Medulla oblongata (tissue), 1 donor: ENCODE results near the gene TIGD3.

ENCODE experiments used
- DNase-seq: peaks from one replicate; pipeline ENCODE4 v3.0.0-alpha.2; 2015; ENCODE audit errors: extremely low spot score

The TIGD3 gene

DNA sequence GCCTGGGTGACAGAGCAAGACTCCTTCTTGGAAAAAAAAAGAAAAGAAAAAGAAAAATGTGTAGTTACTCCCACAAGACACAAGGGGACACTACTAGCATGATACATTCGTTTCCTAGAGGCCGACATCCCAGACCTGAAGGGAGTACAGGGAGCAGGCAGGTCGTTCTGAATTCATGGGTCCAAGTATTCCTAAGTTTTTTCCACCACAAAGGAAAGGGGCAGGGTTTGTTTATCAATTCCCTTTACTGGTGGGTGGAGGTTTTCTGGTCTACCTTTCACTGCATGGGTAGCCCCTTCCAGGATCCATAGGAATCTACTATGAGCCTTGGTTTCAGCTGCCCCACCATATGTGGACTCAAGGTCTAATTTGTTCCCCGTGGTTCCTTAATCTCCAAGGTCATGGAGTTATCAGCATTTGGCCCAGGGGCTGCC is 11.8 kb downstream of the TIGD3 start:
- DNase-seq: peak; percentile 86

- DNase-seq: no peak
Observed at GRCh38 chr11:65370659-65371049, 16.1 kb downstream of the TIGD3 start.

DNA sequence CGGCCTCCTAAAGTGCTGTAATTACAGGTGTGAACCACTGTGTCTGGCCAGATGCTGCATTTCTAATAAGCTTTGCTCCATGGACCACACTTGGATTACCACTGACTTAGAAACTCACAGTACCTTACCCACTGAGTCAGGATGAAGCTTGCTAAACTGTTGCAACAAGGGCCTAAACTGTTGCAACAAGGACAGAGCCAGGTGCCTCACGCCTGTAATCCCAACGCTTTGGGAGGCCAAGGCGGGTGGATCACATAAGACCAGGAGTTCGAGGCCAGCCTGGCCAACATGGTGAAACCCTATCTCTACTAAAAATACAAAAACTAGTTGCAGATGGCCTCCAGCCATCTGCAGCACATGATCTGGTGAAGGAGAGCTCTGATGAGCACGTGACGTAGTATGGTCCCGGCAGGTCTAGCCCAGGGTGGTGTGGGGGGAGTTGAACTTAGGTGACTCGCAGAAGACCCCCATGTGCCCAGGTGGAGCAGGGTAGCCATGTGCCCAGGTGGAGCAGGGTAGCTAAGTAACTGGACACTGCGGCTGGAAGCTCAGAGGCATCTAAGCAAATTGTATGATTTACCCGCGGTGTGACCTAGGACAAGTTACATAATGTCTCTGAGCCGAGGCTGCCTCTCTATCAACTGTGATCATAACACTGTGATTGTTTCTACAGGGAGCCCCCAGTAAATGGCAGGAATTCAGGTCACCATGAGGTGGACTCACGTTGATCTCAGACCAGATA is 19.5 kb downstream of the TIGD3 start:
- no peak for DNase-seq

DNA sequence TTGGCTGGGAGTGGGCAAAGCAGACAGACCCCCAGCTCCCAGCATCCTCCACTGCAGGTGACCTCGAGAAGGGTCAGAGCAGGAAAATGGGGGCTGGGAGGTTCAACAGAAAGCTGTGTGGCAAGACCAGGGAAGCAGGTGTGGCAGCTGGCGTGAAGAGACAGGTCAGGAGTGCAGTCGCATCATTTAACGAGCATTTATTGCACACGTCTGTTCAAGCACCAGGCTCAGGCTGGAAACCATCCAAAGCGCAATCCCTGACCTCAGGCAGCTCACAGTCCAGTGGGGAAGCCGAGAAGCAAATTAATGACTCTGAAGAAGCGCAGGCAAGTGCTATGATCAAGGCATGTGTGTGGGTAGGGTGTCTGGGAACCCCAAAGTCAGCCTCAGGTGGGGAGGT is 20.5 kb downstream of the TIGD3 start:
- no peak for DNase-seq

DNA sequence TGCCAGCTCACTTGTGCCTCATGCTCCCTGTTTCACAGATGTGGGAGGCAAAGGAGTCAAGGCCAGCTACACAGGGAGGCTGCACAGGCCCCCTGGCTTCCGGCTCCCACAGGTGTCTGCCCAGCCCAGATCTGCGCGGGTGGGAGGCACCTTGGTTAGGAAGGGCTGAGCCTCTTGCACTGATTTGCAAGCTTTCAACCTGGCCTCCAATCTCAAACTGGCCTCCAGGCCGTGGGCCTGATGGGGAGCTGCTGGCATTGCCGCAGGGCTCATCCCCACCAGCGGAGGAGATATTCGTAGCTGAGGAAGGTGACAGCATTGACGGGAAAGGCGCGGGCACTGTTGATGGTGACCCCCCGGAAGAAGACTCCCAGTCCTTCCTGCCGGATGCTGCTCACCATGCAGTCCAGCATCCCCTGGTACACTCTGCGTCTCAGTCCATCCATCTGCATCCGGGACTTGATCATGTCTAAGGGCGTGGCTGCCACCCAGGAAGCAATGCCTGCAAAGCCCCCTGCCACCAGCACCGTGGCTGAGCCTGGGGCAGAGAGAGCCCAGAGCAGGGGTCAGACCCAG is 21.7 kb downstream of the TIGD3 start:
- DNase-seq: no peak

- no peak for DNase-seq
Observed at GRCh38 chr11:65377036-65377435, 22.5 kb downstream of the TIGD3 start.

DNA sequence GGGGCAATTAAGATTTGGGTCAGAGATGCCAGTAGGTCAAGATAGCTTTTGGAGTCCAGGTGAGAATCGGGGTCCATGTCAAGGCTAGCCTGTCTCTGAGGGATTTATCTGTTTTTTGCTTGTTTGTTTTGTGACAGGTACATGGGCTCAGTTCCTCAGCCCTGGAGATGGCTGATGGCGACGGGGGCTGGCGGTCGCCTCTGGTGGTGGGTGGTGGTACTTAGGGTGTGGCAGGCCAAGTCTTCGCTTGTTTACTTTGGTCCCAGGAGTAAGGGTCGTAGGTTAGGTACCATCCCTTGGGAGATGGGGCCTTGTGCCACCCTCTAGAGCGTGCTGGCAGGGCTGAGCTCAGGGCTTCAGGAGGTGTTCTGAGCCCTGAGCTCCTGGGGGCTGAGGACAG is 23.2 kb downstream of the TIGD3 start:
- DNase-seq: no peak

GRCh38 chr11:65378208-65378927 is 23.8 kb downstream of the TIGD3 start:
- peak; percentile 53 for DNase-seq

- DNase-seq: no peak
Observed at GRCh38 chr11:65378928-65379638, 24.5 kb downstream of the TIGD3 start.

- DNase-seq: no peak
Observed at GRCh38 chr11:65379698-65380459, 25.3 kb downstream of the TIGD3 start.

- DNase-seq: no peak
Observed at GRCh38 chr11:65380460-65381119, 26.0 kb downstream of the TIGD3 start.

GRCh38 chr11:65381716-65382032 is 27.1 kb downstream of the TIGD3 start:
- DNase-seq: peak; percentile 51

- peak; percentile 93 for DNase-seq
Observed at GRCh38 chr11:65382033-65382803, 27.7 kb downstream of the TIGD3 start, which contains the start of gene SLC25A45. Gene SLC25A45 (minus strand): TSS chr11:65382646. CDS start chr11:65381951, 695 bp downstream.

DNA sequence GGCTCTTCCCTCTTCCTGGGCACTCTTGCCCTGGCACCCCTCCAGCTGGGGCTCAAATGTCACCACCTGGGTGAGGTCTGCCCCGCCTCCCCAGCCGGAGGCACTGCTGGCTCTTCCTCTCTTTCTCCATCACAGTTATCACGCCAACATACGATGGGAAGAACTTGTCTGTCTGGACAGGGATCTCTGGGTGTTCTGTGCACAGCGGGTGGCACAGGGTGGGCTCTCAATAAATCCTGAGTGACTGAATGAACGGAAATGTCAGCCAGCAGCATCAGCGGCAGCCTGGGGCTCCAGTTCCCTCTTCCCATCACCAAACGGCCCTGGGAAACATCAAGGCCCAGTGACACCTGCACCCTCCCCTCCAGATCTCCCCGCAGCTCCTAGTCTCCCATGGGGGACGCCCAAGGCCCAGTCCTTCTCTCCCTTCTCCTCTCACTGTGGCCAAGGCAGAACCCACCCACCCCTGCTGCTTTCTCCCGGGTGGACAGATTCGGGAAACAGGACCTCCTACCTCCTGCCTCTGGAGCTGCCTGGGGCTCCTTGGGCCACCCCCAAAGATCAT is 28.3 kb downstream of the TIGD3 start:
- DNase-seq: no peak

- DNase-seq: no peak
Observed at GRCh38 chr11:65383778-65384177, 29.2 kb downstream of the TIGD3 start.

- no peak for DNase-seq
Observed at GRCh38 chr11:65384301-65384889, 29.8 kb downstream of the TIGD3 start.

DNA sequence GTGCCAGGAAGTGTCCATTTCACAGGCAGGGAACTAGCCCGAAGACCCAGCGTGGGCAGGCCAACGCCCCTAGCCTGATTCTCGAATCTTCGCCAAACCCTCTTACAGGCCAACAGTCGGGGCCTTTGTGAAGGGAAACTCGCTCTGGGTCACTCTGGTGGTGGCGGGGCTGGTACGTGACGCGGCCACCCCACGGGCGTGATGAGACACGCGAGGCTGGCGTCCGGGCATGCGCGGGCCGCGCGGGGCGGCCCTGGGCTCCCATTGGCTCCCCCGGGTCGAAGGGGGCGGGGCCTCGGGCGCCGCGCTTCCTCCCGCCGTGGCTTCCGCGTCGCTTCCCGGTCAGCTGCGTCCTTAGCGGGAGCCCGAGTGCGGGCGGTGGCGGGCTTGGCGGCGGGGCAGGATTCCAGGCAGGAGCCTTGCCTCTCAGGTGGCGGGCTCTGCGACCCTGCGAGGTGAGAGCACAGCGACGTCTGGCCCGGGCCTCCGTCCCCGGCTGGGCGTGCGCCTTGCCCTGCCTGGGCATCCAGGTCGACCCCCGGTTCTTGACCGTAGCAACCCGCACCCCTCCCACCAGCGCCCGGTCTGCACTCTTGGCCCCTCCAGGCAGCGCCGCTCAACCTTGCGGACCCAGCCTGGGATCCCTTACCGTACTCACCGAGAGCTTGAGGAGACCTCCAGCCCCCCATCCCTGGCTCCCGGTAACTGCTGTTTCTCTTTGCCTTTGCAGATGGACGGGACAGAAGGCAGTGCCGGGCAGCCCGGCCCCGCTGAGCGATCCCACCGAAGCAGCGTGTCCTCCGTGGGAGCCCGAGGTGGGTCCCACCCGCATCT is 32.0 kb downstream of the TIGD3 start, which contains the start of gene FRMD8:
Gene FRMD8 (plus strand): TSS at position 331 of the 834 bp plus-strand sequence. CDS start 400 bp downstream, at position 731.
- peak; percentile 95 for DNase-seq

DNA sequence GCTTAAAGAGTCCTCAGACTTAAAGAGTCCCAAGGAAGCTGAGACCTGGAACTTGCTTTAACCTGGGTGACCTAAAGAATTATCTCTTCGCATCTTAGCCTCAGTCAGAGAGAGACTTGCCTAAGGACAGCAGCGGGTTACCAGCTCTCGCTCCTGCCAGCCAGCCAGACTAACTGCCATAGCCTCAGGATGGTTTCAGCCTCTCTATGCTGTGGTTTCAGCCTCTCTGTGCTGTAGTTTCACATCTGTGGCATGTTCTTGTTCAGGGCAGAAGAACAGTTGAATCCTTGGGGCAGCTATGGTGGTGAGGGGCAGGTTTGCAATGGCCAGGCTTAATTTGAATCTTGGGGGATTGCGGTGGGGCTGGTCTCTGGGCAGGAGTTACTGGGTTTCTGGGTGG is 34.2 kb downstream of the TIGD3 start:
- DNase-seq: no peak
